ENCODE data around the gene TBRG1. TPM values are rescaled to one million over a fixed set of nuclear protein-coding genes. Genes with fewer than 3 reads are reported as not detected.

TBRG1 gene
- total and polyA plus RNA-seq, 2 experiments from 2014 or later, result 24.8 to 56.6 TPM

DNA sequence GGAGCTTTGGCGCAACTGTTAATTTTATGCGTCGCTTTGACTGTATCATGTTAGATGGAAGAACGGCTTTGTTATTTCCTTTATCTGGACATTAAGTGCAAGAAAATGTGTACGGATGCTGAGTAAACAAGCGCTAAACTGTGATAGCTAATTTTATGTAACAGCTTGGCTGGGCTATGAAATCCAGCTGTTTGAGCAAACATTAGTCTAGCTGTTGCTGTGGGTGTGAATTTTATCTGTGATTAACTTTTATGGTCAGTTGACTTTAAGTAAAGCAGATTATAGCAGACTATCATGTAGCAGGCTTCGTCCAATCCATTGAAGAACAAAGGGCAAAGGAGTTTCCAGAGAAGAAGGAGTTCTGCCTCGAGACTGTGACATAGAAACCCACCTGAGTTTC lies 38.9 kb upstream of the TBRG1 start:
- Histone ChIP-seq H3K27me3 (ENCODE audit: insufficient read depth) (no peaks in the 10 kb centered on the region), H3K36me3 (ENCODE audit: insufficient read depth) (no peaks in the 10 kb centered on the region), H3K4me3 (no peak overlapping the region), H3K4me1 (ENCODE audit: insufficient read depth) (no peaks in the 10 kb centered on the region), H4K20me1 (replicated peaks; ENCODE audit: insufficient read depth) (no peaks in the 10 kb centered on the region), H3K4me2 (no peak overlapping the region), H3F3A (replicated peaks; ENCODE audit: low read depth) (no peaks in the 10 kb centered on the region), H3K27ac (ENCODE audit: low read depth) (no peak overlapping the region), H3K79me2 (replicated peaks; ENCODE audit: insufficient read depth) (no peaks in the 10 kb centered on the region), H2AFZ (no peak overlapping the region), H3K9me2 (ENCODE audit: insufficient read depth) (0 out of 2 replicates have a peak, but pooled peaks cover 4% of the 10 kb centered on the region)
- TF ChIP-seq ZNF331 (CRISPR knock-in tag; IDR thresholded peaks at IDR 0.05; ENCODE audit: low read depth) (no peak), ZNF462 (CRISPR knock-in tag; IDR thresholded peaks at IDR 0.05) (no peak), NANOG (IDR thresholded peaks at IDR 0.05; ENCODE audit: borderline replicate concordance) (no peak), EZH2 (IDR thresholded peaks at IDR 0.05; ENCODE audit: low read depth, unreplicated experiment) (no peak), CREB1 (CRISPR knock-in tag; IDR thresholded peaks at IDR 0.05; ENCODE audit: low read depth) (no peak), STAT1 (IDR thresholded peaks at IDR 0.05; ENCODE audit: unreplicated experiment) (no peak), EZH2phosphoT487 (IDR thresholded peaks at IDR 0.05; ENCODE audit: unreplicated experiment) (no peak), JUNB (IDR thresholded peaks at IDR 0.05; ENCODE audit: unreplicated experiment) (no peak), ZNF114 (CRISPR knock-in tag; IDR thresholded peaks at IDR 0.05) (no peak), POLR2AphosphoS5 (IDR thresholded peaks at IDR 0.05; ENCODE audit: low read depth) (no peak)
- TF ChIP-seq, protein P1, sequence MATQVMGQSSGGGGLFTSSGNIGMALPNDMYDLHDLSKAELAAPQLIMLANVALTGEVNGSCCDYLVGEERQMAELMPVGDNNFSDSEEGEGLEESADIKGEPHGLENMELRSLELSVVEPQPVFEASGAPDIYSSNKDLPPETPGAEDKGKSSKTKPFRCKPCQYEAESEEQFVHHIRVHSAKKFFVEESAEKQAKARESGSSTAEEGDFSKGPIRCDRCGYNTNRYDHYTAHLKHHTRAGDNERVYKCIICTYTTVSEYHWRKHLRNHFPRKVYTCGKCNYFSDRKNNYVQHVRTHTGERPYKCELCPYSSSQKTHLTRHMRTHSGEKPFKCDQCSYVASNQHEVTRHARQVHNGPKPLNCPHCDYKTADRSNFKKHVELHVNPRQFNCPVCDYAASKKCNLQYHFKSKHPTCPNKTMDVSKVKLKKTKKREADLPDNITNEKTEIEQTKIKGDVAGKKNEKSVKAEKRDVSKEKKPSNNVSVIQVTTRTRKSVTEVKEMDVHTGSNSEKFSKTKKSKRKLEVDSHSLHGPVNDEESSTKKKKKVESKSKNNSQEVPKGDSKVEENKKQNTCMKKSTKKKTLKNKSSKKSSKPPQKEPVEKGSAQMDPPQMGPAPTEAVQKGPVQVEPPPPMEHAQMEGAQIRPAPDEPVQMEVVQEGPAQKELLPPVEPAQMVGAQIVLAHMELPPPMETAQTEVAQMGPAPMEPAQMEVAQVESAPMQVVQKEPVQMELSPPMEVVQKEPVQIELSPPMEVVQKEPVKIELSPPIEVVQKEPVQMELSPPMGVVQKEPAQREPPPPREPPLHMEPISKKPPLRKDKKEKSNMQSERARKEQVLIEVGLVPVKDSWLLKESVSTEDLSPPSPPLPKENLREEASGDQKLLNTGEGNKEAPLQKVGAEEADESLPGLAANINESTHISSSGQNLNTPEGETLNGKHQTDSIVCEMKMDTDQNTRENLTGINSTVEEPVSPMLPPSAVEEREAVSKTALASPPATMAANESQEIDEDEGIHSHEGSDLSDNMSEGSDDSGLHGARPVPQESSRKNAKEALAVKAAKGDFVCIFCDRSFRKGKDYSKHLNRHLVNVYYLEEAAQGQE (IDR thresholded peaks at IDR 0.05; ENCODE audit: unreplicated experiment), result no peak
- TF ChIP-seq, protein P2, sequence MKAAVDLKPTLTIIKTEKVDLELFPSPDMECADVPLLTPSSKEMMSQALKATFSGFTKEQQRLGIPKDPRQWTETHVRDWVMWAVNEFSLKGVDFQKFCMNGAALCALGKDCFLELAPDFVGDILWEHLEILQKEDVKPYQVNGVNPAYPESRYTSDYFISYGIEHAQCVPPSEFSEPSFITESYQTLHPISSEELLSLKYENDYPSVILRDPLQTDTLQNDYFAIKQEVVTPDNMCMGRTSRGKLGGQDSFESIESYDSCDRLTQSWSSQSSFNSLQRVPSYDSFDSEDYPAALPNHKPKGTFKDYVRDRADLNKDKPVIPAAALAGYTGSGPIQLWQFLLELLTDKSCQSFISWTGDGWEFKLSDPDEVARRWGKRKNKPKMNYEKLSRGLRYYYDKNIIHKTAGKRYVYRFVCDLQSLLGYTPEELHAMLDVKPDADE (IDR thresholded peaks at IDR 0.05), result no peak
- TF ChIP-seq, protein P3, sequence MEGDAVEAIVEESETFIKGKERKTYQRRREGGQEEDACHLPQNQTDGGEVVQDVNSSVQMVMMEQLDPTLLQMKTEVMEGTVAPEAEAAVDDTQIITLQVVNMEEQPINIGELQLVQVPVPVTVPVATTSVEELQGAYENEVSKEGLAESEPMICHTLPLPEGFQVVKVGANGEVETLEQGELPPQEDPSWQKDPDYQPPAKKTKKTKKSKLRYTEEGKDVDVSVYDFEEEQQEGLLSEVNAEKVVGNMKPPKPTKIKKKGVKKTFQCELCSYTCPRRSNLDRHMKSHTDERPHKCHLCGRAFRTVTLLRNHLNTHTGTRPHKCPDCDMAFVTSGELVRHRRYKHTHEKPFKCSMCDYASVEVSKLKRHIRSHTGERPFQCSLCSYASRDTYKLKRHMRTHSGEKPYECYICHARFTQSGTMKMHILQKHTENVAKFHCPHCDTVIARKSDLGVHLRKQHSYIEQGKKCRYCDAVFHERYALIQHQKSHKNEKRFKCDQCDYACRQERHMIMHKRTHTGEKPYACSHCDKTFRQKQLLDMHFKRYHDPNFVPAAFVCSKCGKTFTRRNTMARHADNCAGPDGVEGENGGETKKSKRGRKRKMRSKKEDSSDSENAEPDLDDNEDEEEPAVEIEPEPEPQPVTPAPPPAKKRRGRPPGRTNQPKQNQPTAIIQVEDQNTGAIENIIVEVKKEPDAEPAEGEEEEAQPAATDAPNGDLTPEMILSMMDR (conservative IDR thresholded peaks at IDR 0.05; ENCODE audit: low read depth in 2 of 2), result no peak
- H3K9me3 Mint-ChIP-seq, result no peaks in the 10 kb centered on the region
- H3K4me1 Mint-ChIP-seq, result peaks cover 12% of the 10 kb centered on the region; the same call in 2 of the 3 replicates
- H3K4me3 Mint-ChIP-seq, result no peak overlapping the region
- ATAC-seq (no peak), DNase-seq (ENCODE audit: low spot score) (no peak)
- no peaks in the 10 kb centered on the region for H3K36me3 Mint-ChIP-seq (ENCODE audit: low read depth)
- H3K27me3 Mint-ChIP-seq (ENCODE audit: insufficient read depth, low read depth, poor library complexity), result no peaks in the 10 kb centered on the region
- no peak overlapping the region for H3K27ac Mint-ChIP-seq

Measured in GM23338 (cell line).